Epithelial cell of alveolus of lung (primary cell): ENCODE measurements around the gene WDR11. TPM values are rescaled to one million over a fixed set of nuclear protein-coding genes. Genes with fewer than 3 reads are reported as not detected.

ENCODE experiments used
- total RNA-seq: library from RNA; depleted of rRNA; stranded (reverse); fragments of >200 nt; gene quantifications from 2 replicates; pipeline ENCODE4 v1.2.1, GENCODE V29; 2015

The WDR11 gene, protein sequence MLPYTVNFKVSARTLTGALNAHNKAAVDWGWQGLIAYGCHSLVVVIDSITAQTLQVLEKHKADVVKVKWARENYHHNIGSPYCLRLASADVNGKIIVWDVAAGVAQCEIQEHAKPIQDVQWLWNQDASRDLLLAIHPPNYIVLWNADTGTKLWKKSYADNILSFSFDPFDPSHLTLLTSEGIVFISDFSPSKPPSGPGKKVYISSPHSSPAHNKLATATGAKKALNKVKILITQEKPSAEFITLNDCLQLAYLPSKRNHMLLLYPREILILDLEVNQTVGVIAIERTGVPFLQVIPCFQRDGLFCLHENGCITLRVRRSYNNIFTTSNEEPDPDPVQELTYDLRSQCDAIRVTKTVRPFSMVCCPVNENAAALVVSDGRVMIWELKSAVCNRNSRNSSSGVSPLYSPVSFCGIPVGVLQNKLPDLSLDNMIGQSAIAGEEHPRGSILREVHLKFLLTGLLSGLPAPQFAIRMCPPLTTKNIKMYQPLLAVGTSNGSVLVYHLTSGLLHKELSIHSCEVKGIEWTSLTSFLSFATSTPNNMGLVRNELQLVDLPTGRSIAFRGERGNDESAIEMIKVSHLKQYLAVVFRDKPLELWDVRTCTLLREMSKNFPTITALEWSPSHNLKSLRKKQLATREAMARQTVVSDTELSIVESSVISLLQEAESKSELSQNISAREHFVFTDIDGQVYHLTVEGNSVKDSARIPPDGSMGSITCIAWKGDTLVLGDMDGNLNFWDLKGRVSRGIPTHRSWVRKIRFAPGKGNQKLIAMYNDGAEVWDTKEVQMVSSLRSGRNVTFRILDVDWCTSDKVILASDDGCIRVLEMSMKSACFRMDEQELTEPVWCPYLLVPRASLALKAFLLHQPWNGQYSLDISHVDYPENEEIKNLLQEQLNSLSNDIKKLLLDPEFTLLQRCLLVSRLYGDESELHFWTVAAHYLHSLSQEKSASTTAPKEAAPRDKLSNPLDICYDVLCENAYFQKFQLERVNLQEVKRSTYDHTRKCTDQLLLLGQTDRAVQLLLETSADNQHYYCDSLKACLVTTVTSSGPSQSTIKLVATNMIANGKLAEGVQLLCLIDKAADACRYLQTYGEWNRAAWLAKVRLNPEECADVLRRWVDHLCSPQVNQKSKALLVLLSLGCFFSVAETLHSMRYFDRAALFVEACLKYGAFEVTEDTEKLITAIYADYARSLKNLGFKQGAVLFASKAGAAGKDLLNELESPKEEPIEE
- total RNA-seq: 29.4 and 33.0 TPM in 2 replicates

DNA sequence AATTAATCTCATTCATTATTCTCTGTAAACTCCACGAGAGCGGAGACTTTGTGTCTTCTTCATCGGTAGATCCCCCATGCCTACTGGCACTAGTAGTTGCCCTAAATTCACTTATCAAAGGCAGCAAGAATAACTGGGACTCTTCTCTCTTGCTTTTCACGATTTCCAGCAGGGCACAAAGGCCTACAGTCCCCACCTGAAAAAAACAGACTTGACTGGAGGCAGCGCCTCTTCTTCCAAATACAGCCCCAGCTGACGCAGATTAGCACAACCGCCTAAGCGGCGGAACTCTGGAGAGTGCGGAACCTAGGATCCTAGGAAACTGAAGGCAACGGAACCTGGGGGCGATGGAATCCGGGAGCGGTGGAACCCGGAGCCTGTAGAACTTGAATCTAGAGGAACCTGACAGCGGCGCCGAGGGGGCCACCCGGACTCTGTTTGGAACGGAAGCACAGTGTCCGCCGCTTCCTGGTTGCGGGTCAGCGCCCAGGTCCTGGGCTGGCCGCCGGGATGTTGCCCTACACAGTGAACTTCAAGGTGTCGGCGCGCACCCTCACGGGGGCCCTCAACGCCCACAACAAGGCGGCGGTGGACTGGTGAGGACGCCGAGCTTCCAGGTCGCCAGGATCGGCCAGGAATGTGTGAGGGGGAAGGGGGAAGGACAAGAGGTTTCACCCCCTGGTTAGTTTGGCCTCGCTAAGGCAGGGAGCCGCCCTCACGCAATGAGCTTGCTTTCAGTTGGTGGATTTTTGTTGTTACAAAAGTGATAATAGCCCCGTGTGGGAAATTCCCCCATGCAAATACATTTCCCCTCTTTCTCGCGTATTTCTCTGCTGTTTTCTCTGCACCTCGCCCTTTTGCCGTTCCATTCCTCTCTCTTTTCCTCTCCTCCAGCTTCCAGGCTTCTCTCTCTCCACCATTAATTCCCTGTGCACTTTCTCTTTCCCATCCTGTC lies at the start of gene WDR11:
WDR11 (plus strand) TSS at position 452 of the 955 bp plus-strand sequence; CDS start at position 511, 59 bp downstream.

